HCT116 (cell line): ENCODE results near the gene PAPPA2. TPM values are rescaled to one million over a fixed set of nuclear protein-coding genes. Genes with fewer than 3 reads are reported as not detected.

ENCODE experiments used
- ATAC-seq: fragments of 200-7000 bp; cut with Tn5 transposase; 2 replicates; pipeline ENCODE4 v1.9.1; 2020; ENCODE audit warnings: mild to moderate bottlenecking, moderate library complexity
- BruUV-seq: library from RNA; stranded (reverse); fragments of 400-500 nt; replicated peaks from 2 replicates; lab custom pipeline; 2021; lab: Mats Ljungman, UMichigan
- CTCF ChIA-PET: fragments of 300-600 bp; sonication (Branson Sonifier 250); formaldehyde crosslinking; loops from one replicate; lab custom pipeline; 2021; ENCODE audit warnings: antibody characterized with exemption; lab: Charles Lee
- POLR2A ChIA-PET: fragments of 300-600, 350-600 bp; sonication (Branson Sonifier 250); formaldehyde crosslinking; loops from one replicate; lab custom pipeline; 2021; ENCODE audit warnings: antibody characterized with exemption; lab: Charles Lee
- RAD21 ChIA-PET, 2 experiments: fragments of 300-600 bp; sonication (Branson Sonifier 250); formaldehyde crosslinking; loops; one replicate each; lab custom pipeline; 2023; ENCODE audit warnings: low total read pairs in 2 of 2; ENCODE audit not compliant: uncharacterized antibody in 2 of 2, unreplicated experiment in 2 of 2, low non-redundant PET in 1 of 2; lab: Charles Lee
- DNase-seq: peaks from one replicate; pipeline ENCODE4 v3.0.0-alpha.2; 2010; ENCODE audit warnings: low read depth, low spot score
- H2AFZ ChIP-seq: fragments of 200-600 bp; shearing (Covaris generic), sonication (generic); 2 replicates; pipeline ENCODE4 v1.6.1; 2017; ENCODE audit warnings: low read depth, mixed run types, mixed read lengths, antibody characterized with exemption, low read length; ENCODE audit not compliant: poor library complexity, severe bottlenecking
- H3K27ac ChIP-seq: 2 replicates; pipeline ENCODE4 v1.5.1; 2012; ENCODE audit warnings: low read depth, low read length
- H3K27me3 ChIP-seq: fragments of 200-600 bp; sonication (generic); 2 replicates; pipeline ENCODE4 v1.6.1; 2016; ENCODE audit warnings: mixed run types, low read length, mixed read lengths; ENCODE audit not compliant: insufficient read depth
- H3K36me3 ChIP-seq, 2 experiments: fragments of 200-500 bp in 1 of 2; fragments of 200-600 bp in 1 of 2; sonication (Bioruptor generic) in 1 of 2; sonication (generic) in 1 of 2; 2 replicates each; pipeline versions ENCODE4 v1.5.1 to v1.6.1; 2014 to 2016; ENCODE audit warnings: low read length in 2 of 2, inconsistent platforms in 1 of 2, mixed read lengths in 1 of 2, mixed run types in 1 of 2; ENCODE audit not compliant: insufficient read depth in 2 of 2, control insufficient read depth in 1 of 2
- H3K4me1 ChIP-seq, 2 experiments: fragments of 200-600 bp in 1 of 2; sonication (generic) in 1 of 2; 2 replicates each; pipeline versions ENCODE4 v1.5.1 to v1.6.1; 2012 to 2017; ENCODE audit warnings: low read length in 2 of 2, inconsistent platforms in 1 of 2, mild to moderate bottlenecking in 1 of 2, mixed read lengths in 1 of 2, mixed run types in 1 of 2, moderate library complexity in 1 of 2; ENCODE audit not compliant: insufficient read depth in 2 of 2, control insufficient read depth in 1 of 2
- H3K4me2 ChIP-seq: fragments of 200-600 bp; sonication (generic); 2 replicates; pipeline ENCODE4 v1.6.1; 2017; ENCODE audit warnings: mixed run types, low read length, mixed read lengths
- H3K4me3 ChIP-seq, 2 experiments: fragments of 200-600 bp in 1 of 2; sonication (generic) in 1 of 2; replicated peaks in 1 of 2; 2 replicates each; pipeline ENCODE4 v1.5.1; 2011 to 2016; ENCODE audit warnings: low read length in 2 of 2, control low read depth in 1 of 2, low read depth in 1 of 2, mild to moderate bottlenecking in 1 of 2, mixed read lengths in 1 of 2, mixed run types in 1 of 2
- H3K79me2 ChIP-seq: fragments of 200-600 bp; sonication (generic); 2 replicates; pipeline ENCODE4 v1.6.1; 2017; ENCODE audit warnings: mild to moderate bottlenecking, mixed run types, low read length, moderate library complexity, mixed read lengths; ENCODE audit not compliant: insufficient read depth
- H3K9ac ChIP-seq: fragments of 200-600 bp; sonication (generic); 2 replicates; pipeline ENCODE4 v1.6.1; 2016; ENCODE audit warnings: low read length, mixed read lengths
- H3K9me2 ChIP-seq: fragments of 200-600 bp; sonication (generic), shearing (Covaris generic); 2 replicates; pipeline ENCODE4 v1.6.1; 2017; ENCODE audit warnings: mixed run types, mild to moderate bottlenecking, moderate library complexity; ENCODE audit not compliant: insufficient read depth
- H3K9me3 ChIP-seq, 2 experiments: fragments of 200-500 bp in 1 of 2; fragments of 200-600 bp in 1 of 2; sonication (Bioruptor generic) in 1 of 2; sonication (generic) in 1 of 2; 2 replicates each; pipeline ENCODE4 v1.6.1; 2014 to 2017; ENCODE audit warnings: low read length in 2 of 2, mixed read lengths in 2 of 2, inconsistent platforms in 1 of 2, low read depth in 1 of 2, mild to moderate bottlenecking in 1 of 2, mixed run types in 1 of 2, moderate library complexity in 1 of 2; ENCODE audit not compliant: control insufficient read depth in 1 of 2, insufficient read depth in 1 of 2
- H4K20me1 ChIP-seq: fragments of 200-600 bp; sonication (generic), shearing (Covaris generic); 2 replicates; pipeline ENCODE4 v1.6.1; 2017; ENCODE audit warnings: mixed run types, mild to moderate bottlenecking, moderate library complexity; ENCODE audit not compliant: insufficient read depth
- EGR1 ChIP-seq: IDR thresholded peaks from 2 replicates; pipeline ENCODE4 v1.6.1; 2012; ENCODE audit warnings: low read depth
- ELF1 ChIP-seq: IDR thresholded peaks from 2 replicates; pipeline ENCODE4 v1.6.1; 2012; ENCODE audit warnings: low read depth, borderline replicate concordance
- EZH2phosphoT487 ChIP-seq: fragments of 200-600 bp; IDR thresholded peaks from 2 replicates; pipeline ENCODE4 v1.6.1; 2018; ENCODE audit warnings: antibody characterized with exemption, borderline replicate concordance
- FOSL1 ChIP-seq: IDR thresholded peaks from 2 replicates; pipeline ENCODE4 v1.6.1; 2012; ENCODE audit warnings: low read depth
- POLR2AphosphoS5 ChIP-seq: IDR thresholded peaks from 2 replicates; pipeline ENCODE4 v1.6.1; 2011; ENCODE audit warnings: mild to moderate bottlenecking, low read depth, low read length, moderate library complexity
- RAD21 ChIP-seq: IDR thresholded peaks from 2 replicates; pipeline ENCODE4 v1.6.1; 2012; ENCODE audit warnings: low read depth, mild to moderate bottlenecking
- SP1 ChIP-seq: IDR thresholded peaks from 2 replicates; pipeline ENCODE4 v1.6.1; 2012; ENCODE audit warnings: low read depth
- TCF7L2 ChIP-seq: IDR thresholded peaks from 2 replicates; pipeline ENCODE4 v1.7.0; 2011; ENCODE audit warnings: borderline replicate concordance, inconsistent platforms; ENCODE audit not compliant: insufficient read depth, insufficient read length; ENCODE audit errors: extremely low read depth
- ZFX ChIP-seq: fragments of 450-650 bp; IDR thresholded peaks from 2 replicates; pipeline ENCODE4 v1.6.1; 2017
- intact Hi-C: fragments of 100-400 bp; cut with micrococcal nuclease; formaldehyde crosslinking; loops from 2 replicates; pipeline ENCODE4 v1.10.0; 2022
- total RNA-seq: library from RNA; stranded (reverse); gene quantifications from one replicate; pipeline ENCODE4 v1.2.1, GENCODE V29; 2021; ENCODE audit not compliant: unreplicated experiment
- TF ChIP-seq, protein P1 (sequence below): IDR thresholded peaks from 2 replicates; pipeline ENCODE4 v1.6.1; 2012; ENCODE audit warnings: low read depth
- TF ChIP-seq, protein P2 (sequence below): IDR thresholded peaks from 2 replicates; pipeline ENCODE4 v1.6.1; 2012
- TF ChIP-seq, protein P3 (sequence below): IDR thresholded peaks from 2 replicates; pipeline ENCODE4 v1.6.1; 2012

PAPPA2 gene
- total RNA-seq, 1 experiment from 2014 or later, result not detected

DNA sequence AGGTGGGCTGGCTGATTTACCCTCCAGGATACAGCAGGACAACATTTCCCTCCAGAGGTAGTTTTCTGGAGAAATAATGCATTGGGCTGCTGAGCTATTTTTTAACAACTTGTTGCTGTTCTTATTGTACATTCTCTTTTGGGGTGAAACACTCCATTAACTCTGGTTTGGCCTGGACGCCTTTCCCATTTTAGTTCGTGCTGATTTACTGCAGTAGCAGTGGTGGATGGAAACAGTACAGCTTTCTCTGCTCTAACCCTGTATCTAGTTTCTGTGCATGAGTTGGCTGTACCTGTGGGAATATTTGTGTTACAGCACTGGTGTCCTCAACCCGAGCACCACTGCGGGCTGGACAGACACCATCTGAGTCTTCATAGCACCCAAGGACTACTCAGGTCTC, 376.2 kb downstream of the PAPPA2 start:
- no peaks in the 10 kb centered on the region for H3K9me2 ChIP-seq
- ChIA-PET POLR2A (no interaction called here), CTCF (no interaction called here), RAD21 (no interaction called here)
- no peak overlapping the region for H2AFZ ChIP-seq
- H3K27me3 ChIP-seq, result peaks cover 9% of the 10 kb centered on the region
- no peaks in the 10 kb centered on the region for H3K4me1 ChIP-seq
- intact Hi-C loops, result no loop called here
- H3K9ac ChIP-seq, result no peak overlapping the region
- ATAC-seq (no peak), DNase-seq (no peak)
- H3K36me3 ChIP-seq, result no peaks in the 10 kb centered on the region
- no peak for TF ChIP-seq POLR2AphosphoS5
- no peak for TF ChIP-seq ELF1
- TF ChIP-seq, protein P1, sequence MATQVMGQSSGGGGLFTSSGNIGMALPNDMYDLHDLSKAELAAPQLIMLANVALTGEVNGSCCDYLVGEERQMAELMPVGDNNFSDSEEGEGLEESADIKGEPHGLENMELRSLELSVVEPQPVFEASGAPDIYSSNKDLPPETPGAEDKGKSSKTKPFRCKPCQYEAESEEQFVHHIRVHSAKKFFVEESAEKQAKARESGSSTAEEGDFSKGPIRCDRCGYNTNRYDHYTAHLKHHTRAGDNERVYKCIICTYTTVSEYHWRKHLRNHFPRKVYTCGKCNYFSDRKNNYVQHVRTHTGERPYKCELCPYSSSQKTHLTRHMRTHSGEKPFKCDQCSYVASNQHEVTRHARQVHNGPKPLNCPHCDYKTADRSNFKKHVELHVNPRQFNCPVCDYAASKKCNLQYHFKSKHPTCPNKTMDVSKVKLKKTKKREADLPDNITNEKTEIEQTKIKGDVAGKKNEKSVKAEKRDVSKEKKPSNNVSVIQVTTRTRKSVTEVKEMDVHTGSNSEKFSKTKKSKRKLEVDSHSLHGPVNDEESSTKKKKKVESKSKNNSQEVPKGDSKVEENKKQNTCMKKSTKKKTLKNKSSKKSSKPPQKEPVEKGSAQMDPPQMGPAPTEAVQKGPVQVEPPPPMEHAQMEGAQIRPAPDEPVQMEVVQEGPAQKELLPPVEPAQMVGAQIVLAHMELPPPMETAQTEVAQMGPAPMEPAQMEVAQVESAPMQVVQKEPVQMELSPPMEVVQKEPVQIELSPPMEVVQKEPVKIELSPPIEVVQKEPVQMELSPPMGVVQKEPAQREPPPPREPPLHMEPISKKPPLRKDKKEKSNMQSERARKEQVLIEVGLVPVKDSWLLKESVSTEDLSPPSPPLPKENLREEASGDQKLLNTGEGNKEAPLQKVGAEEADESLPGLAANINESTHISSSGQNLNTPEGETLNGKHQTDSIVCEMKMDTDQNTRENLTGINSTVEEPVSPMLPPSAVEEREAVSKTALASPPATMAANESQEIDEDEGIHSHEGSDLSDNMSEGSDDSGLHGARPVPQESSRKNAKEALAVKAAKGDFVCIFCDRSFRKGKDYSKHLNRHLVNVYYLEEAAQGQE, result no peak
- TF ChIP-seq EGR1, result no peak
- TF ChIP-seq, protein P2, sequence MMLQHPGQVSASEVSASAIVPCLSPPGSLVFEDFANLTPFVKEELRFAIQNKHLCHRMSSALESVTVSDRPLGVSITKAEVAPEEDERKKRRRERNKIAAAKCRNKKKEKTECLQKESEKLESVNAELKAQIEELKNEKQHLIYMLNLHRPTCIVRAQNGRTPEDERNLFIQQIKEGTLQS, result no peak
- no peak for TF ChIP-seq RAD21
- no peak for TF ChIP-seq EZH2phosphoT487
- no peak for TF ChIP-seq TCF7L2
- TF ChIP-seq, protein P3, sequence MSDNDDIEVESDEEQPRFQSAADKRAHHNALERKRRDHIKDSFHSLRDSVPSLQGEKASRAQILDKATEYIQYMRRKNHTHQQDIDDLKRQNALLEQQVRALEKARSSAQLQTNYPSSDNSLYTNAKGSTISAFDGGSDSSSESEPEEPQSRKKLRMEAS, result no peak
- TF ChIP-seq ZFX, result no peak
- no peak for TF ChIP-seq FOSL1
- no peak for TF ChIP-seq SP1
- H3K27ac ChIP-seq, result no peak overlapping the region
- no peaks in the 10 kb centered on the region for H4K20me1 ChIP-seq
- H3K4me2 ChIP-seq, result no peak overlapping the region
- no peaks in the 10 kb centered on the region for H3K9me3 ChIP-seq
- no peak overlapping the region for H3K4me3 ChIP-seq
- no peaks in the 10 kb centered on the region for H3K79me2 ChIP-seq
- BruUV-seq, result no TSS peak
